Adrenal gland (tissue), 5 donors: ENCODE measurements around the gene PNPLA5.

Experiments used
- POLR2A ChIP-seq, 2 donors: fragments of 450-650 bp; IDR thresholded peaks; one replicate each; pipeline ENCODE4 v1.6.1; 2017; ENCODE audit warnings: antibody characterized with exemption in 2 of 2, mild to moderate bottlenecking in 2 of 2, moderate library complexity in 1 of 2
- TF ChIP-seq, protein P1 (sequence below), 6 experiments: fragments of 450-650 bp in 4 of 6; fragments of 200-600 bp in 2 of 6; sonication (generic) in 1 of 6; IDR thresholded peaks; 1 replicate in 5 of 6; 2 replicates in 1 of 6; pipeline versions ENCODE4 v1.5.1 to v1.8.0; 2016 to 2021; ENCODE audit warnings: antibody characterized with exemption in 6 of 6, mild to moderate bottlenecking in 2 of 6, moderate library complexity in 1 of 6
- donor health status: DM: no; HTN: no; CAD: no.

DNA sequence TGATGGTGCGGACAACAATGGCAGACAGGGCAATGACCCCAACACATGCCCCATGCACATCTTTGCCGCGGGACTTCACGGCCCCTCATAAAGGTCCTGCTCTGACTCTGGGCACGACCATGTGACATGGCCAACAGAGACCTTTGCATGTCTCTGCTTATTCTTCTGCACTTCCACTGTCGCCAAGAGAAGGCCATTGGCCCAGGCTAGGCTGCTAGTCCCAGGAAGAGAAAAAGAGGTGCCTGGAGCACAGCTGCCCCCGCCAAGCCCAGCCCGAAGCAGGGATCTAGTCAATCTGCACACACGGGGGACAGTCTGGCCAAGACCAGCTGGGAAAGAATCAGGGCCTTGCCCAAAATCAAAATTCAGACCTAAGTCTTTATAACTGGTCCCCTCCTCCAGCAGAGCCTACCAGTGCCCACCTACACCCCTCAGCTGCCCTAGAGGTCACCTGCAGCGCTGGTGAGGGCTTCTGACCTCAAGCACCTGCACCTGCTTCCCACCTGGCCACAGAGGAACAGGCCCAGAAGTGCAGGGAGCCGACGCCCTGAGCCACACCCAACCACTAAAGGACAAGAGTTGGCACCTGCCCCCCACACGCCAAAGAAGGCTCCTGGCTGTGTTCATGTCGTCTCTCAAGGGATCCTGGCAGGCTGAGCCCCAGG lies 37.6 kb downstream of the PNPLA5 start:
- TF ChIP-seq, protein P1, sequence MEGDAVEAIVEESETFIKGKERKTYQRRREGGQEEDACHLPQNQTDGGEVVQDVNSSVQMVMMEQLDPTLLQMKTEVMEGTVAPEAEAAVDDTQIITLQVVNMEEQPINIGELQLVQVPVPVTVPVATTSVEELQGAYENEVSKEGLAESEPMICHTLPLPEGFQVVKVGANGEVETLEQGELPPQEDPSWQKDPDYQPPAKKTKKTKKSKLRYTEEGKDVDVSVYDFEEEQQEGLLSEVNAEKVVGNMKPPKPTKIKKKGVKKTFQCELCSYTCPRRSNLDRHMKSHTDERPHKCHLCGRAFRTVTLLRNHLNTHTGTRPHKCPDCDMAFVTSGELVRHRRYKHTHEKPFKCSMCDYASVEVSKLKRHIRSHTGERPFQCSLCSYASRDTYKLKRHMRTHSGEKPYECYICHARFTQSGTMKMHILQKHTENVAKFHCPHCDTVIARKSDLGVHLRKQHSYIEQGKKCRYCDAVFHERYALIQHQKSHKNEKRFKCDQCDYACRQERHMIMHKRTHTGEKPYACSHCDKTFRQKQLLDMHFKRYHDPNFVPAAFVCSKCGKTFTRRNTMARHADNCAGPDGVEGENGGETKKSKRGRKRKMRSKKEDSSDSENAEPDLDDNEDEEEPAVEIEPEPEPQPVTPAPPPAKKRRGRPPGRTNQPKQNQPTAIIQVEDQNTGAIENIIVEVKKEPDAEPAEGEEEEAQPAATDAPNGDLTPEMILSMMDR (IDR thresholded peaks at IDR 0.05): no peak
- TF ChIP-seq POLR2A (IDR thresholded peaks at IDR 0.05): no peak
